ENCODE results near the gene ADGRF5.

ADGRF5 gene

GRCh38 chr6:46895930-46896329 is 25.8 kb downstream of the ADGRF5 start:
- no peak for TF ChIP-seq CTCF (IDR thresholded peaks at IDR 0.05; ENCODE audit: insufficient read depth, low read depth, low read length, missing control alignments)
- no peak overlapping the region for H3K4me3 ChIP-seq (ENCODE audit: low read length)
- no peak for DNase-seq (ENCODE audit: low read depth)

- no peak for TF ChIP-seq CTCF (IDR thresholded peaks at IDR 0.05; ENCODE audit: insufficient read depth, low read depth, low read length, missing control alignments)
- no peak for DNase-seq (ENCODE audit: low read depth)
- H3K4me3 ChIP-seq (ENCODE audit: low read length), result no peak overlapping the region
Measured at GRCh38 chr6:46894433-46894832, 27.3 kb downstream of the ADGRF5 start.

DNA sequence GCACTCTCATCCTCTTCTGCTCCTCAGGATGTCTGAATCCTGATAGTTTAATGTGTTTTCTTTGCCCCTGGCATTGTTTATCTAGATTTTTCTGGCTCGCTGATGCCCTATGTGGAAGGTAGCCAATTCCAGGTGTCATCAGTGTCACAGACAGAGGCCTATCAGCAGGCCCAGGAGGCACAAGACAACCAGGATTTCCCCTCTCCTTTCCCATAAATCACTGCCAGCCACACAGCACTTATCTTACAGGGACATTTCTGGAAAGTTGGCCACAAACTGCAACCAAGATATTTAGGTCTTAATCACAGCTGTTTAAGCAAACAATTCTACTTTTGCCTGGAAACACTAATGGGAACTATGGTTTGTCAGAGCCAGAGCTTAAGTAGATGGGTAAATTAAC is 28.1 kb downstream of the ADGRF5 start:
- H3K4me3 ChIP-seq (ENCODE audit: low read length), result no peak overlapping the region
- no peak for DNase-seq (ENCODE audit: low read depth)
- no peak for TF ChIP-seq CTCF (IDR thresholded peaks at IDR 0.05; ENCODE audit: insufficient read depth, low read depth, low read length, missing control alignments)

DNA sequence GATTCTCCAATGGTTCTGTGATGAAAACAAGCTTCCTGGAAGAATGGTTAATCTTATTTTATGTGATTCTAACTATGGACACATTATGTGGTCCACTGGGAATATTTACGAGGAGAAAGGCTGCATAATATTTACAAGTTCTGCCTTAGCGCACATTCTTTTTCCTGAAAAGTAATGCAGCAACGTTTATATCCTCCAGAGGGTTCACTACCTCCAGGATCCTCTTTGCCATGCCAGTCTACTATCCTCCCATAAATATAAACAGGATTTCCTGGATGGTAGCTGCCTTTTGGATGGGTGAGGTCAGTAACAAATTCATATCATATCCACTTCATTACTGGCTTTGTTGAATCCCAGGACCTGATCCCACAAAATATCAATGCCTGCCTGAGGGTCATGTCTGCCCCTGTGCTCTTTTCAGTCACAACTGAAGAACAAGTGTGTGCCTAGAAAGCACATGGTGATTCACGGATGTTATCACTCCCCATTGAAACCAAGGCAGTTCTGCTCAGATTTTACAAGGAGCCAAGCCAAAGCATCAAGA is 30.4 kb downstream of the ADGRF5 start:
- no peak for DNase-seq (ENCODE audit: low read depth)
- no peak for TF ChIP-seq CTCF (IDR thresholded peaks at IDR 0.05; ENCODE audit: insufficient read depth, low read depth, low read length, missing control alignments)

DNA sequence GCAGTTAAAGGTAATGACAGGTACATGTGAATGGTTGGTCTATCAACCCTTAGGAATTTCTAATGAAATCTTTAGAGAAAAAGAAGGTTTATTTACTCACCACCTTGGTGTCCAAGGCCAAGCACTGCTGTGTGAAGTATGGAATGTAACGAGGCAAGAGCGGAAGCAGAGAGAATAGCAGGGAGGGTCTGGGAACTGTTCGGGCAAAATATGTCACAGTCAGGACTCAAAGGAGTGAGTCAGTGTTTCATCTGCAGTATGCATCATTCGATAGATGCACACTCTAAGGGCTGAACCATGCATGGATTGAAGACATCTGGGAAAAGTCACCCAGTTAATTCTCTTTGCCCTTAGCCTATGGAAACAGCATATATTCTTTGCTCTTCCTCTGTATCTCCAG is 33.2 kb downstream of the ADGRF5 start:
- peak; percentile 67 for DNase-seq (ENCODE audit: low read depth)

More for the DNA sequence above, 30.4 kb downstream of the ADGRF5 start:
- H3K4me3 ChIP-seq (ENCODE audit: low read length), result no peak overlapping the region

DNA sequence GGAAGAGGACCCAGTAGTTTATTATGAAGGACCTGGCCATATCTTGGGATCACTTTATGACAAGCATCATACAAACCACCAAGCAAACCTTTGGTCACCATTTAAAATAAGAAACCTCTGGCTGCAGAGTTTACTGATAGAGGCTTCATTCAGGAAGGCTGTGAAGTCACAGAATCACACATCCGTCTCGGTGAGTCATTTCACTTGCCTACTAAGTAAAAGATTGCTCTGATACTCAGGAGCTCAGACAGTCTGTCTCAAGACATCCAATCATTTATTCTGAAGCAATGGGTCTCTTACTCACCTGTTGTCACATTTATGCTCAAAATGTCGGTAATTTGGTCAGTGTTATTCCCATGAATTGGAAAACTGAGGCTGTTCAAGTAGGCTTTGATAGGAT is 33.7 kb downstream of the ADGRF5 start:
- no peak overlapping the region for H3K4me3 ChIP-seq (ENCODE audit: low read length)
- peak; percentile 73 for DNase-seq (ENCODE audit: low read depth)
- TF ChIP-seq CTCF (IDR thresholded peaks at IDR 0.05; ENCODE audit: insufficient read depth, low read depth, low read length, missing control alignments), result no peak

More for the DNA sequence above, 33.2 kb downstream of the ADGRF5 start:
- TF ChIP-seq CTCF (IDR thresholded peaks at IDR 0.05; ENCODE audit: insufficient read depth, low read depth, low read length, missing control alignments), result no peak
- H3K4me3 ChIP-seq (ENCODE audit: low read length), result no peak overlapping the region

DNA sequence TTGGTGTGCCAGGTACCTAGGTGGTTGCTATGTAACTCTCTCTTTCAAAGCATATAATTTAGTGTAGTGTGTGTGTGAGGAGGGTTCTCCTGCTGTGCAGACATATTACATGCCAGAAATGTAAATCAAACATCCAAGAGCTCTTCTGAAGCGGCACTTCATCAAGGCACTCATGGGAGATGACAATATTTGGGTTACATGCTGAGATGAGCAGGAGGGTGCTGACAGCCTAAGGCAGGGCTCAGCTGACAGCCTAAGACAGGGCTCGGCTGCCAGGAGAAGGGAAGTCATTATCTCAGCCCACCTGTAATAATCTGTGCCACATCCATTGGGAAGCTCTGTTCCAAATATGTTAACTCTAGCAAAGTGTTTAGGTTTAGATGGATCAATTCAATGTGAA is 39.1 kb downstream of the ADGRF5 start:
- no peak overlapping the region for H3K4me3 ChIP-seq (ENCODE audit: low read length)
- DNase-seq (ENCODE audit: low read depth), result no peak
- no peak for TF ChIP-seq CTCF (IDR thresholded peaks at IDR 0.05; ENCODE audit: insufficient read depth, low read depth, low read length, missing control alignments)

Measured in epithelial cell of esophagus (primary cell).